Ishikawa (cell line): ENCODE measurements around the gene ENPP4.

Source experiments
- CEBPB ChIP-seq: IDR thresholded peaks from 2 replicates; pipeline ENCODE4 v1.6.1; 2012
- CREB1 ChIP-seq: IDR thresholded peaks from 2 replicates; pipeline ENCODE4 v1.6.1; 2012; ENCODE audit warnings: low read depth
- EGR1 ChIP-seq: IDR thresholded peaks from 2 replicates; pipeline ENCODE4 v1.6.1; 2012
- YY1 ChIP-seq: IDR thresholded peaks from 2 replicates; pipeline ENCODE4 v1.6.1; 2012; ENCODE audit warnings: low read depth
- TF ChIP-seq, protein P1 (sequence below): IDR thresholded peaks from 2 replicates; pipeline ENCODE4 v1.6.1; 2012

GRCh38 chr6:46116289-46116688, 13.5 kb upstream of the ENPP4 start:
- TF ChIP-seq YY1 = no peak
- TF ChIP-seq CREB1 = no peak
- TF ChIP-seq EGR1 = no peak
- TF ChIP-seq, protein P1, sequence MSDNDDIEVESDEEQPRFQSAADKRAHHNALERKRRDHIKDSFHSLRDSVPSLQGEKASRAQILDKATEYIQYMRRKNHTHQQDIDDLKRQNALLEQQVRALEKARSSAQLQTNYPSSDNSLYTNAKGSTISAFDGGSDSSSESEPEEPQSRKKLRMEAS = no peak
- no peak for TF ChIP-seq CEBPB
